ENCODE results near the gene TCEAL4. TPM values are rescaled to one million over a fixed set of nuclear protein-coding genes. Genes with fewer than 3 reads are reported as not detected.

Gene TCEAL4
- total RNA-seq, 1 donor from 2014 or later, result 50.5 TPM

- TF ChIP-seq CTCF (conservative IDR thresholded peaks at IDR 0.05), result no peak
- H3K4me3 Mint-ChIP-seq, result no peak overlapping the region
- no peaks in the 10 kb centered on the region for H3K27me3 Mint-ChIP-seq
- H3K4me1 Mint-ChIP-seq (ENCODE audit: unreplicated experiment), result no peaks in the 10 kb centered on the region
- H3K27ac Mint-ChIP-seq, result no peak overlapping the region
- no peaks in the 10 kb centered on the region for H3K36me3 Mint-ChIP-seq
- H3K9me3 Mint-ChIP-seq, result no peaks in the 10 kb centered on the region
- no peak for DNase-seq (ENCODE audit: extremely low spot score, unreplicated experiment)
These were observed 28.1 kb downstream of the TCEAL4 start for GRCh38 chrX:103613362-103613890.

GRCh38 chrX:103614999-103615398, 29.7 kb downstream of the TCEAL4 start:
- Mint-ChIP-seq H3K4me3 (no peak overlapping the region), H3K27me3 (no peaks in the 10 kb centered on the region), H3K9me3 (peaks cover 6% of the 10 kb centered on the region), H3K4me1 (ENCODE audit: unreplicated experiment) (no peaks in the 10 kb centered on the region), H3K36me3 (peaks cover 5% of the 10 kb centered on the region), H3K27ac (no peak overlapping the region)
- no peak for TF ChIP-seq CTCF (conservative IDR thresholded peaks at IDR 0.05)
- DNase-seq (ENCODE audit: extremely low spot score, unreplicated experiment), result no peak

GRCh38 chrX:103615781-103616371, 30.6 kb downstream of the TCEAL4 start:
- Mint-ChIP-seq H3K36me3 (peaks cover 5% of the 10 kb centered on the region), H3K27me3 (no peaks in the 10 kb centered on the region), H3K27ac (no peak overlapping the region), H3K4me3 (no peak overlapping the region), H3K4me1 (ENCODE audit: unreplicated experiment) (no peaks in the 10 kb centered on the region), H3K9me3 (peaks cover 6% of the 10 kb centered on the region)
- TF ChIP-seq CTCF (conservative IDR thresholded peaks at IDR 0.05), result no peak
- DNase-seq (ENCODE audit: extremely low spot score, unreplicated experiment), result no peak

GRCh38 chrX:103616676-103617186, 31.4 kb downstream of the TCEAL4 start:
- H3K9me3 Mint-ChIP-seq, result peaks cover 6% of the 10 kb centered on the region
- no peaks in the 10 kb centered on the region for H3K4me1 Mint-ChIP-seq (ENCODE audit: unreplicated experiment)
- H3K27ac Mint-ChIP-seq, result no peak overlapping the region
- no peak overlapping the region for H3K4me3 Mint-ChIP-seq
- no peak for DNase-seq (ENCODE audit: extremely low spot score, unreplicated experiment)
- peaks cover 9% of the 10 kb centered on the region for H3K36me3 Mint-ChIP-seq
- no peaks in the 10 kb centered on the region for H3K27me3 Mint-ChIP-seq
- no peak for TF ChIP-seq CTCF (conservative IDR thresholded peaks at IDR 0.05)

- Mint-ChIP-seq H3K27ac (no peak overlapping the region), H3K9me3 (peaks cover 2% of the 10 kb centered on the region), H3K4me1 (ENCODE audit: unreplicated experiment) (no peaks in the 10 kb centered on the region)
These were observed 38.8 kb downstream of the TCEAL4 start for GRCh38 chrX:103624111-103624510.

More at GRCh38 chrX:103624111-103624510, 38.8 kb downstream of the TCEAL4 start:
- H3K27me3 Mint-ChIP-seq, result no peaks in the 10 kb centered on the region
- peaks cover 9% of the 10 kb centered on the region for H3K36me3 Mint-ChIP-seq
- H3K4me3 Mint-ChIP-seq, result no peak overlapping the region
- DNase-seq (ENCODE audit: extremely low spot score, unreplicated experiment), result no peak
- TF ChIP-seq CTCF (conservative IDR thresholded peaks at IDR 0.05), result no peak
